HepG2 (cell line): ENCODE results near the gene UGT1A4. TPM values are rescaled to one million over a fixed set of nuclear protein-coding genes. Genes with fewer than 3 reads are reported as not detected.

Experiments
- ATAC-seq: fragments of 200-7000 bp; cut with Tn5 transposase; 3 replicates; pipeline ENCODE4 v1.9.1; 2020; ENCODE audit warnings: mild to moderate bottlenecking, moderate library complexity
- BruUV-seq: library from RNA; stranded (reverse); fragments of 400-500 nt; replicated peaks from 2 replicates; lab custom pipeline; 2021; lab: Mats Ljungman, UMichigan
- CTCF ChIA-PET: fragments of 300-600 bp; formaldehyde crosslinking; extraction: SDS; loops from one replicate; lab custom pipeline; 2021; ENCODE audit warnings: low total read pairs, inconsistent platforms, low intra/inter-chr PET ratio; lab: Yijun Ruan, JAX
- POLR2A ChIA-PET: fragments of 350-600 bp; sonication (Branson Sonifier 250); formaldehyde crosslinking; loops from one replicate; lab custom pipeline; 2020; ENCODE audit warnings: antibody characterized with exemption, inconsistent platforms; lab: Yijun Ruan, JAX
- DNase-seq: peaks from one replicate; pipeline ENCODE4 v3.0.0-alpha.2; 2015; ENCODE audit warnings: low spot score
- FAIRE-seq: peaks from 3 replicates; lab custom pipeline; 2011; peaks lifted over from hg19 to GRCh38; lab: Jason Lieb, UNC
- H2AFZ ChIP-seq: one replicate; pipeline ENCODE4 v1.6.1; 2011; ENCODE audit warnings: low read length, inconsistent platforms
- H3K27ac ChIP-seq: fragments of 300-600 bp; 3 replicates; pipeline ENCODE4 v1.8.0; 2011; ENCODE audit warnings: mixed run types, mild to moderate bottlenecking, mixed read lengths, low read length, inconsistent platforms; ENCODE audit not compliant: insufficient read depth; ENCODE audit errors: extremely low read length
- H3K27me3 ChIP-seq, 2 experiments: fragments of 200-600 bp in 1 of 2; 2 replicates in 1 of 2; 3 replicates in 1 of 2; pipeline versions ENCODE4 v1.6.0 to v1.8.0; 2011; ENCODE audit warnings: low read length in 2 of 2, mild to moderate bottlenecking in 2 of 2, moderate library complexity in 2 of 2, inconsistent platforms in 1 of 2; ENCODE audit not compliant: insufficient read depth in 2 of 2, control insufficient read depth in 1 of 2
- H3K36me3 ChIP-seq, 2 experiments: fragments of 200-600 bp in 1 of 2; replicated peaks in 1 of 2; 2 replicates in 1 of 2; 3 replicates in 1 of 2; pipeline versions ENCODE4 v1.5.1 to v1.8.0; 2011; ENCODE audit warnings: low read length in 2 of 2, inconsistent platforms in 1 of 2; ENCODE audit not compliant: insufficient read depth in 2 of 2, control insufficient read depth in 1 of 2
- H3K4me1 ChIP-seq: 2 replicates; pipeline ENCODE4 v1.5.1; 2012; ENCODE audit warnings: low read length, inconsistent platforms; ENCODE audit not compliant: insufficient read depth
- H3K4me2 ChIP-seq: 2 replicates; pipeline ENCODE4 v1.6.0; 2011; ENCODE audit warnings: low read depth, low read length, inconsistent platforms
- H3K4me3 ChIP-seq, 3 experiments: fragments of 200-600 bp in 1 of 3; sonication (generic), shearing (Covaris generic) in 1 of 3; replicated peaks in 1 of 3; 2 replicates each; pipeline ENCODE4 v1.5.1; 2011 to 2016; ENCODE audit warnings: low read length in 3 of 3, inconsistent platforms in 2 of 3, low read depth in 2 of 3, mild to moderate bottlenecking in 2 of 3, control low read depth in 1 of 3, mixed read lengths in 1 of 3; ENCODE audit not compliant: insufficient read depth in 1 of 3
- H3K79me2 ChIP-seq: one replicate; pipeline ENCODE4 v1.6.1; 2011; ENCODE audit warnings: low read length, inconsistent platforms; ENCODE audit not compliant: insufficient read depth
- H3K9ac ChIP-seq: 2 replicates; pipeline ENCODE4 v1.6.0; 2011; ENCODE audit warnings: mild to moderate bottlenecking, low read depth, low read length, inconsistent platforms; ENCODE audit not compliant: insufficient read depth
- H3K9me3 ChIP-seq: 2 replicates; pipeline ENCODE4 v1.5.1; 2012; ENCODE audit warnings: mild to moderate bottlenecking, low read length
- H4K20me1 ChIP-seq: 2 replicates; pipeline ENCODE4 v1.6.0; 2011; ENCODE audit warnings: inconsistent platforms, mild to moderate bottlenecking, low read length, moderate library complexity; ENCODE audit not compliant: insufficient read depth
- CBX1 ChIP-seq: IDR thresholded peaks from one replicate; pipeline ENCODE4 v1.6.1; 2016; ENCODE audit warnings: antibody characterized with exemption, low read depth
- HES4 ChIP-seq: sonication (generic); formaldehyde crosslinking; IDR thresholded peaks from 2 replicates; pipeline ENCODE4 v1.9.0; 2021; ENCODE audit warnings: mild to moderate bottlenecking, missing genetic modification reagents, borderline replicate concordance
- JUND ChIP-seq: sonication (generic); formaldehyde crosslinking; IDR thresholded peaks from 2 replicates; pipeline ENCODE4 v1.8.0; 2022; ENCODE audit warnings: mild to moderate bottlenecking, missing genetic modification reagents
- SNAPC5 ChIP-seq: sonication (generic); formaldehyde crosslinking; IDR thresholded peaks from 2 replicates; pipeline ENCODE4 v1.8.1; 2023; ENCODE audit warnings: mild to moderate bottlenecking, missing genetic modification reagents, borderline replicate concordance
- SPEN ChIP-seq: sonication (generic); formaldehyde crosslinking; IDR thresholded peaks from 2 replicates; pipeline ENCODE4 v1.5.1; 2020; ENCODE audit warnings: low read depth, mild to moderate bottlenecking, missing genetic modification reagents
- ZNF451 ChIP-seq: sonication (generic); formaldehyde crosslinking; IDR thresholded peaks from 2 replicates; pipeline ENCODE4 v1.5.0; 2020; ENCODE audit warnings: mild to moderate bottlenecking, missing genetic modification reagents
- ZNF605 ChIP-seq: sonication (generic); formaldehyde crosslinking; IDR thresholded peaks from 2 replicates; pipeline ENCODE4 v1.8.0; 2022; ENCODE audit warnings: mild to moderate bottlenecking, missing genetic modification reagents
- ZNF670 ChIP-seq: sonication (generic); formaldehyde crosslinking; IDR thresholded peaks from 2 replicates; pipeline ENCODE4 v1.8.0; 2022; ENCODE audit warnings: mild to moderate bottlenecking, missing genetic modification reagents, borderline replicate concordance
- WGBS: methylation state at CpG from one replicate; pipeline ENCODE4 v1.1.6; 2017; ENCODE audit warnings: low lambda C conversion rate; 5-methylcytosine and 5-hydroxymethylcytosine counted together
- in situ Hi-C: cut with HindIII; loops from 2 replicates; pipeline ENCODE4 v1.10.0; 2017; ENCODE audit warnings: low pct_unique_long_range_greater_than_20kb; ENCODE audit not compliant: extremely low pct_ligation_motif_present
- intact Hi-C: fragments of 100-400 bp; cut with micrococcal nuclease; formaldehyde crosslinking; loops from one replicate; pipeline ENCODE4 v1.10.0; 2022; ENCODE audit not compliant: unreplicated experiment
- polyA plus RNA-seq, 8 experiments: library from polyadenylated mRNA; depleted of rRNA in 3 of 8; stranded (reverse) in 7 of 8; unstranded in 1 of 8; fragments of >200 nt; fragmentation: Illumina TruSeq in 4 of 8; extraction: Trizol in 4 of 8; gene quantifications; 2 replicates each; pipeline versions ENCODE4 v1.2.1 to v1.2.3, GENCODE V29; 2011 to 2016; ENCODE audit warnings: low read depth in 4 of 8, missing spikeins in 1 of 8, mixed read lengths in 1 of 8; ENCODE audit not compliant: insufficient read depth in 1 of 8
- total RNA-seq, 5 experiments: library from RNA; depleted of rRNA; stranded (reverse); fragments of >200 nt; fragmentation: Illumina TruSeq; extraction: Trizol; gene quantifications; 2 replicates each; pipeline ENCODE4 v1.2.3, GENCODE V29; 2016; ENCODE audit warnings: low read depth in 1 of 5
- TF ChIP-seq, protein P1 (sequence below): sonication (generic); formaldehyde crosslinking; IDR thresholded peaks from 2 replicates; pipeline ENCODE4 v1.4.0; 2020; ENCODE audit warnings: mild to moderate bottlenecking, missing genetic modification reagents, borderline replicate concordance

UGT1A4 gene
- total and polyA plus RNA-seq, 2 of the 13 experiments (the other 11 are each of a cell fraction or from before 2014, with no cell fraction given), result not detected

DNA sequence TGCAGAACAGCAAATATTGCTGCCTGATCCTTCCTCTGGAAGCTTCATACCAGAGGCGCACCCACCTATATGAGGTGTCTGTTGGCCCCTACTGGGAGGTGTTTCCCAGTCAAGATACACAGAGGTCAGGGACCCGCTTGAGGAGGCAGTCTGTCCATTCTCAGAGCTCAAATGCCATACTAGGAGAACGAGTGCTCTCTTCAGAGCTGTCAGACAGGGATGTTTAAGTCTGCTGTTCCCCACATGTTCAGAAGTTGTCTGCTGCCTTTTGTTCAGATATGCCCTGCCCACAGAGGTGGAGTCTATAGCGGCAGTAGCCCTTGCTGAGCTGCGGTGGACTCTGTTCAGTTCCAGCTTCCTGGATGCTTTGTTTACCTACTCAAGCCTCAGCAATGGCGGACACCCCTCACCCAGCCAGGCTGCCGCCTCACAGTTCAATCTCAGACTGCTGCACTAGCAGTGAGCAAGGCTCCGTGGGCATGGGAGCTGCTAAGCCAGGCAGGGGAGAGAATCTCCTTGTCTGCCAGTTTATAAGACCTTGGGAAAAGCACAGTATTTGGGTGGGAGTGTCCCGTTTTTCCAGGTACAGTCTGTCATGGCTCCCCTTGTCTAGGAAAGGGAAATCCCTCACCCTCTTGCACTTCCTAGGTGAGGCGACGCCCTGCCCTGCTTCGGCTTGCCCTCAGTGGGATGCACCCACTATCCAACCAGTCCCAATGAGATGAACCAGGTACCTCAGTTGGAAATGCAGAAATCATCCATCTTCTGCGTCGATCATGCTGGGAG is 18.5 kb downstream of the UGT1A4 start (continued):
- TF ChIP-seq, protein P1, sequence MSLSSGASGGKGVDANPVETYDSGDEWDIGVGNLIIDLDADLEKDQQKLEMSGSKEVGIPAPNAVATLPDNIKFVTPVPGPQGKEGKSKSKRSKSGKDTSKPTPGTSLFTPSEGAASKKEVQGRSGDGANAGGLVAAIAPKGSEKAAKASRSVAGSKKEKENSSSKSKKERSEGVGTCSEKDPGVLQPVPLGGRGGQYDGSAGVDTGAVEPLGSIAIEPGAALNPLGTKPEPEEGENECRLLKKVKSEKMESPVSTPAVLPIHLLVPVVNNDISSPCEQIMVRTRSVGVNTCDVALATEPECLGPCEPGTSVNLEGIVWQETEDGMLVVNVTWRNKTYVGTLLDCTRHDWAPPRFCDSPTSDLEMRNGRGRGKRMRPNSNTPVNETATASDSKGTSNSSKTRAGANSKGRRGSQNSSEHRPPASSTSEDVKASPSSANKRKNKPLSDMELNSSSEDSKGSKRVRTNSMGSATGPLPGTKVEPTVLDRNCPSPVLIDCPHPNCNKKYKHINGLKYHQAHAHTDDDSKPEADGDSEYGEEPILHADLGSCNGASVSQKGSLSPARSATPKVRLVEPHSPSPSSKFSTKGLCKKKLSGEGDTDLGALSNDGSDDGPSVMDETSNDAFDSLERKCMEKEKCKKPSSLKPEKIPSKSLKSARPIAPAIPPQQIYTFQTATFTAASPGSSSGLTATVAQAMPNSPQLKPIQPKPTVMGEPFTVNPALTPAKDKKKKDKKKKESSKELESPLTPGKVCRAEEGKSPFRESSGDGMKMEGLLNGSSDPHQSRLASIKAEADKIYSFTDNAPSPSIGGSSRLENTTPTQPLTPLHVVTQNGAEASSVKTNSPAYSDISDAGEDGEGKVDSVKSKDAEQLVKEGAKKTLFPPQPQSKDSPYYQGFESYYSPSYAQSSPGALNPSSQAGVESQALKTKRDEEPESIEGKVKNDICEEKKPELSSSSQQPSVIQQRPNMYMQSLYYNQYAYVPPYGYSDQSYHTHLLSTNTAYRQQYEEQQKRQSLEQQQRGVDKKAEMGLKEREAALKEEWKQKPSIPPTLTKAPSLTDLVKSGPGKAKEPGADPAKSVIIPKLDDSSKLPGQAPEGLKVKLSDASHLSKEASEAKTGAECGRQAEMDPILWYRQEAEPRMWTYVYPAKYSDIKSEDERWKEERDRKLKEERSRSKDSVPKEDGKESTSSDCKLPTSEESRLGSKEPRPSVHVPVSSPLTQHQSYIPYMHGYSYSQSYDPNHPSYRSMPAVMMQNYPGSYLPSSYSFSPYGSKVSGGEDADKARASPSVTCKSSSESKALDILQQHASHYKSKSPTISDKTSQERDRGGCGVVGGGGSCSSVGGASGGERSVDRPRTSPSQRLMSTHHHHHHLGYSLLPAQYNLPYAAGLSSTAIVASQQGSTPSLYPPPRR (CRISPR knock-in tag), result peak; percentile 63
- TF ChIP-seq HES4 (CRISPR knock-in tag) (peak; percentile 60; the same call in 1 of the 2 replicates), ZNF605 (CRISPR knock-in tag) (peak; percentile 87), SPEN (CRISPR knock-in tag) (peak; percentile 51; the same call in 1 of the 2 replicates), CBX1 (peak; percentile 69), ZNF670 (CRISPR knock-in tag) (peak; percentile 76; the same call in 1 of the 2 replicates)

DNA sequence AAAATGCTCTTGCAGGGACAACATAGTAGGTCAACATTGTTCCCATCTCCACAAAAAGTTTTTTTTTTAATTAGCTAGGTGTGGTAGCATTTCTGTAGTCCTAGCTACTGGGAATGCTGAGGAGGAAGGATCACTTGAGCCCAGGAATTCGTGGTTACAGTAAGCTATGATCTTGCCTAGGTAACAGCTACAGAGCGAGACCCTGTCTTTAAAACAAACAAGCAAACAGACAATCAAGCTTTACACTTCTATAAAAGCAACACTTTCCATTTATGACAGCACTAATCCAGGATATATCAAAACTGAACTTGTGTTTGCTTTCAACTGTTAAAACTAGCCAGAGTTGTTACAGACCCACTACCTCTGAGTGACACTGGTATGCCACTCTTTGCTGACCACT is 22.3 kb downstream of the UGT1A4 start:
- ChIA-PET POLR2A (no interaction called here), CTCF (no interaction called here)
- FAIRE-seq (no peak), ATAC-seq (no peak), DNase-seq (no peak)
- H3K27me3 ChIP-seq, result peaks cover 0 to 27% of the 10 kb centered on the region in 2 experiments; a peak in 3 of 5 replicates
- in situ Hi-C loops (no loop called here), intact Hi-C loops (no loop called here)
- no peak overlapping the region for H3K4me2 ChIP-seq
- 70% methylated on average over 2 of the region's 2 CpGs for WGBS
- H3K9ac ChIP-seq, result no peak overlapping the region
- H3K9me3 ChIP-seq, result no peaks in the 10 kb centered on the region
- BruUV-seq, result no TSS peak
- H2AFZ ChIP-seq, result no peak overlapping the region
- H3K79me2 ChIP-seq, result no peaks in the 10 kb centered on the region
- peaks cover 58% of the 10 kb centered on the region for H3K4me1 ChIP-seq
- no peak overlapping the region for H3K4me3 ChIP-seq
- no peak overlapping the region for H3K27ac ChIP-seq
- no peaks in the 10 kb centered on the region for H4K20me1 ChIP-seq
- no peaks in the 10 kb centered on the region for H3K36me3 ChIP-seq
- no peak for TF ChIP-seq ZNF451 (CRISPR knock-in tag)
- TF ChIP-seq JUND, result no peak
- no peak for TF ChIP-seq SNAPC5 (CRISPR knock-in tag)
